Natural killer cell (primary cell): ENCODE measurements around the gene MAP3K14. TPM values are rescaled to one million over a fixed set of nuclear protein-coding genes. Genes with fewer than 3 reads are reported as not detected.

Experiments
- ATAC-seq, 3 donors: fragments of 150-1000 bp in 2 of 3; fragments of 200-7000 bp in 1 of 3; cut with Tn5 transposase; 1 replicate in 1 of 3; 2 replicates in 2 of 3; pipeline ENCODE4 v1.10.0; 2021; ENCODE audit warnings: mild to moderate bottlenecking in 2 of 3, moderate library complexity in 2 of 3
- DNase-seq, 2 donors: peaks; one replicate each; pipeline versions ENCODE4 v3.0.0 to v3.0.0-alpha.2; 2013 to 2021; ENCODE audit warnings: mixed read lengths in 1 of 2
- H3K27ac ChIP-seq: one replicate; pipeline ENCODE4 v1.5.1; 2013; ENCODE audit warnings: mild to moderate bottlenecking, low read length
- H3K27me3 ChIP-seq: one replicate; pipeline ENCODE4 v1.6.1; 2013; ENCODE audit warnings: low read length; ENCODE audit not compliant: control insufficient read depth, insufficient read depth
- H3K36me3 ChIP-seq: one replicate; pipeline ENCODE4 v1.6.1; 2013; ENCODE audit warnings: low read length; ENCODE audit not compliant: control insufficient read depth, insufficient read depth
- H3K4me1 ChIP-seq: one replicate; pipeline ENCODE4 v1.6.1; 2013; ENCODE audit warnings: low read length; ENCODE audit not compliant: control insufficient read depth, insufficient read depth
- H3K4me3 ChIP-seq: one replicate; pipeline ENCODE4 v1.5.1; 2013; ENCODE audit warnings: low read length
- H3K9me3 ChIP-seq: one replicate; pipeline ENCODE4 v1.6.1; 2013; ENCODE audit warnings: low read length; ENCODE audit not compliant: control insufficient read depth, insufficient read depth
- H3K27ac Mint-ChIP-seq, 2 donors: one replicate each; pipeline ENCODE4 v1.8.0; 2022; ENCODE audit warnings: mild to moderate bottlenecking in 2 of 2, mixed read lengths in 2 of 2, moderate library complexity in 1 of 2
- H3K27me3 Mint-ChIP-seq, 2 donors: one replicate each; pipeline ENCODE4 v1.8.0; 2022; ENCODE audit warnings: low read depth in 2 of 2, mixed read lengths in 2 of 2
- H3K36me3 Mint-ChIP-seq: one replicate; pipeline ENCODE4 v1.8.0; 2022; ENCODE audit warnings: mixed read lengths
- H3K4me1 Mint-ChIP-seq, 2 donors: one replicate each; pipeline ENCODE4 v1.8.0; 2022; ENCODE audit warnings: mixed read lengths in 2 of 2
- H3K4me3 Mint-ChIP-seq: one replicate; pipeline ENCODE4 v1.8.0; 2022; ENCODE audit warnings: mild to moderate bottlenecking, moderate library complexity, mixed read lengths
- H3K9me3 Mint-ChIP-seq, 2 donors: one replicate each; pipeline ENCODE4 v1.8.0; 2022; ENCODE audit warnings: mixed read lengths in 2 of 2
- WGBS: methylation state at CpG from one replicate; pipeline ENCODE4 v1.1.7; 2013; ENCODE audit warnings: missing lambda C conversion rate; ENCODE audit not compliant: insufficient coverage; 5-methylcytosine and 5-hydroxymethylcytosine counted together
- intact Hi-C: fragments of 100-400 bp; cut with micrococcal nuclease; formaldehyde crosslinking; loops from one replicate; pipeline ENCODE4 v1.14.2; 2022
- total RNA-seq, 4 donors: library from RNA; stranded (reverse); fragments of 120-200 nt in 1 of 4; gene quantifications; one replicate each; pipeline versions ENCODE4 v1.2.3 to v1.2.4, GENCODE V29; 2013 to 2022
- TF ChIP-seq, protein P1 (sequence below): fragments of 200-600 bp; IDR thresholded peaks from one replicate; pipeline ENCODE4 v1.8.0; 2022; ENCODE audit warnings: antibody characterized with exemption

MAP3K14 gene
- 10 to 100 TPM; 28.0 to 31.9 (median 31.6) TPM for total RNA-seq
- total RNA-seq (2013) = 19.8 TPM

DNA sequence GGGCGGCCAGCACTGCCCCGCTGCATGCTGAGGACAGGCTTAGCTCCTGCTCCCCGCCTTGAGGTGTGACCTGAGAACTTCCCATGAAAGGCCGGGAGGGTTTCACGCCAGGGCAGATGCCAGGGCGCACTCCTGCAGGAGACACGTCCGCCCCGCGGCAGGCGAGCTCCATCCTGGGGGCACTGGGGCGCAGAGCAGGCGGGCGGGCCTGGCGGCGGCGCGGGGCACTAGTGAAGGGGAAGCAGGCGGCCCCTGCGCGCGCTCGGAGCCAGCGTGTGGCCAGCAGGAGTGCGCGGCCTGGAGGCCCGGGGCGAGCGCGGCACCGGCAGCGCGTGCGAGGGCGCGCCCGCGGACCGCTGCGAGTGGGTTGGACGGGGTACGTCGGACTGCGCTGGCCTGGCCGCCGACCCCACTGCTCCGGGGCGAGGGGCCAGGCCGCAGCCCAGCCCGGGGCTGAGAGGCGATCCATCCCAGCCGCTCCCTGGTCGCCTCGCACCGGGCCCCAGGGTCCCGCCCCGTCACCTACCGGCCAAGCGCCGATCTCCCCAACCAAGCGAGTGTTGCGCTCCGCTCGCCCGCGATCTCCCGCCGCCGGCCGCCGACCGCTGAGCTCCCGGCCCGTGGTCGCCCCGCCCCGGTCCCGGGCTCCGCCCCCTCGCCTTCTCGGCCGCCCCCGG, at the start of gene MAP3K14:
Gene MAP3K14 (minus strand): TSS at position 587 of the 677 bp plus-strand sequence. CDS start 26,275 bp downstream, outside the sequence.
- no peaks in the 10 kb centered on the region for H3K9me3 Mint-ChIP-seq
- TF ChIP-seq, protein P1, sequence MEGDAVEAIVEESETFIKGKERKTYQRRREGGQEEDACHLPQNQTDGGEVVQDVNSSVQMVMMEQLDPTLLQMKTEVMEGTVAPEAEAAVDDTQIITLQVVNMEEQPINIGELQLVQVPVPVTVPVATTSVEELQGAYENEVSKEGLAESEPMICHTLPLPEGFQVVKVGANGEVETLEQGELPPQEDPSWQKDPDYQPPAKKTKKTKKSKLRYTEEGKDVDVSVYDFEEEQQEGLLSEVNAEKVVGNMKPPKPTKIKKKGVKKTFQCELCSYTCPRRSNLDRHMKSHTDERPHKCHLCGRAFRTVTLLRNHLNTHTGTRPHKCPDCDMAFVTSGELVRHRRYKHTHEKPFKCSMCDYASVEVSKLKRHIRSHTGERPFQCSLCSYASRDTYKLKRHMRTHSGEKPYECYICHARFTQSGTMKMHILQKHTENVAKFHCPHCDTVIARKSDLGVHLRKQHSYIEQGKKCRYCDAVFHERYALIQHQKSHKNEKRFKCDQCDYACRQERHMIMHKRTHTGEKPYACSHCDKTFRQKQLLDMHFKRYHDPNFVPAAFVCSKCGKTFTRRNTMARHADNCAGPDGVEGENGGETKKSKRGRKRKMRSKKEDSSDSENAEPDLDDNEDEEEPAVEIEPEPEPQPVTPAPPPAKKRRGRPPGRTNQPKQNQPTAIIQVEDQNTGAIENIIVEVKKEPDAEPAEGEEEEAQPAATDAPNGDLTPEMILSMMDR = no peak
- peak; percentile 28 to 55 (median 36) for ATAC-seq

GRCh38 chr17:45366049-45366448, 49.2 kb upstream of the MAP3K14 start:
- H3K27ac Mint-ChIP-seq = no peak overlapping the region
- H3K27ac ChIP-seq = no peak overlapping the region
- H3K4me3 Mint-ChIP-seq = no peak overlapping the region
- peaks cover 0 to 2% of the 10 kb centered on the region in 2 donors for H3K4me1 Mint-ChIP-seq
- no peak overlapping the region for H3K4me3 ChIP-seq
- H3K4me1 ChIP-seq = no peaks in the 10 kb centered on the region
- no peaks in the 10 kb centered on the region for H3K36me3 ChIP-seq
- 95% methylated on average over 3 of the region's 3 CpGs for WGBS
- peaks cover 5 to 27% of the 10 kb centered on the region in 2 donors for H3K27me3 Mint-ChIP-seq
- H3K27me3 ChIP-seq = no peaks in the 10 kb centered on the region
- DNase-seq (no peak), ATAC-seq (no peak)
- H3K36me3 Mint-ChIP-seq = no peaks in the 10 kb centered on the region
- H3K9me3 Mint-ChIP-seq = no peaks in the 10 kb centered on the region
- intact Hi-C loops = no loop called here
- no peaks in the 10 kb centered on the region for H3K9me3 ChIP-seq
- TF ChIP-seq, protein P1 = no peak

More for the DNA sequence above, at the start of gene MAP3K14:
- Histone ChIP-seq H3K4me1 (peaks cover 69% of the 10 kb centered on the region), H3K27me3 (no peaks in the 10 kb centered on the region), H3K4me3 (peak within 1 kb of the TSS; percentile 78), H3K27ac (peak within 1 kb of the TSS; percentile 86), H3K36me3 (no peaks in the 10 kb centered on the region), H3K9me3 (no peaks in the 10 kb centered on the region)
- H3K36me3 Mint-ChIP-seq = no peaks in the 10 kb centered on the region
- whole genome bisulfite sequencing = under 1% methylated on average over 83 of the region's 83 CpGs
- peak within 1 kb of the TSS; percentile 92 for H3K4me3 Mint-ChIP-seq
- H3K27me3 Mint-ChIP-seq = no peaks in the 10 kb centered on the region
- peaks cover 81 to 82% of the 10 kb centered on the region in 2 donors for H3K4me1 Mint-ChIP-seq
- H3K27ac Mint-ChIP-seq = peak within 1 kb of the TSS; percentile 91 to 92
- intact Hi-C loops = loop anchor here (2.0 to 5.0 kb wide), 3 partner anchors 14 to 169 kb away; partner anchors contain the start of gene HEXIM1
- DNase-seq = peak; percentile 72 to 82

DNA sequence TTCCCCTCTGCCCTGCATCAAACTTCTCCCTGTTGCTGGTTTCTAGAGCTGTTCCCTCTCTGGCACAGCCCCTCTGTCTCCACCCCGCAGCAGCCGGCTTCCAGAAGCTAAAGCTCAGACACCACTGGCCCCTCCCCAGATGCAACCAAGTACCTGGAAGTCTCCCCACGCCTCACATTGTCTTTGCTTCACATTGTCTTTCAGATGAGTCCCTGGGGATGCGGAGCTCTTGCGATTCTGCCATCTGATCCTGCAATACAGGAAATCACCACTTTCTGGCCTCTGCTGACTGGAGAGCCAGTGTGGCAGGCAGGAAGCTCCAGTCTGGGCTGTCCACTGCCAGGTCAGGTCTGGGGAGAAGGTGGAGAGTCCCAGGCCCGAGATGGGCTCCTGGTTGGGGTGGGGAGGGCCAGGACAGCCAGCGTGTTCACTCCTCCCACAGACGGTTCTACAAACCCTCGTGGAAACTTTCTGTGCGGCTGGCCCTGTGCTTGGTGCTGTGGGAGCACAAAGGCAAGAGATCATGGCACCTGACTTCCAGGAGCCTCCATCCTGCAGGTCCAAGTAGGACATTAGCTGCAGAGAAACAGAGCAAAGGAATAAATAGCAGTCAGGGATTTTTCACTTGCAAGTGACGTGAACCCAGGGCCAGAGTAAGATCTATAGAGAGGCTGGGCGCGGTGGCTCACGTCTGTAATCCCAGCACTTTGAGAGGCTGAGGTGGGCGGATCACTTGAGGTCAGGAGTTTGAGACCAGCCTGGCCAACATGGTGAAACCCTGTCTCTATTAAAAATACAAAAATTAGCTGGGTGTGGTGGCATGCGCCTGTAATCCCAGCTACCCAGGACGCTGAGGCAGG, 47.9 kb upstream of the MAP3K14 start:
- no peak overlapping the region for H3K27ac Mint-ChIP-seq
- Histone ChIP-seq H3K9me3 (no peaks in the 10 kb centered on the region), H3K27ac (no peak overlapping the region), H3K36me3 (no peaks in the 10 kb centered on the region), H3K4me3 (no peak overlapping the region), H3K27me3 (no peaks in the 10 kb centered on the region), H3K4me1 (no peaks in the 10 kb centered on the region)
- intact Hi-C loops = no loop called here
- no peak for ATAC-seq
- DNase-seq = no peak
- H3K4me1 Mint-ChIP-seq = no peaks in the 10 kb centered on the region
- no peaks in the 10 kb centered on the region for H3K36me3 Mint-ChIP-seq
- H3K4me3 Mint-ChIP-seq = no peak overlapping the region
- TF ChIP-seq, protein P1 = no peak
- peaks cover 0 to 22% of the 10 kb centered on the region in 2 donors for H3K27me3 Mint-ChIP-seq
- 77% methylated on average over 17 of the region's 17 CpGs for WGBS
- H3K9me3 Mint-ChIP-seq = no peaks in the 10 kb centered on the region
